ENCODE measurements around the gene CYP2S1. TPM values are rescaled to one million over a fixed set of nuclear protein-coding genes. Genes with fewer than 3 reads are reported as not detected.

Gene CYP2S1
- total RNA-seq, 1 donor from 2014 or later = 4.0 TPM

DNA sequence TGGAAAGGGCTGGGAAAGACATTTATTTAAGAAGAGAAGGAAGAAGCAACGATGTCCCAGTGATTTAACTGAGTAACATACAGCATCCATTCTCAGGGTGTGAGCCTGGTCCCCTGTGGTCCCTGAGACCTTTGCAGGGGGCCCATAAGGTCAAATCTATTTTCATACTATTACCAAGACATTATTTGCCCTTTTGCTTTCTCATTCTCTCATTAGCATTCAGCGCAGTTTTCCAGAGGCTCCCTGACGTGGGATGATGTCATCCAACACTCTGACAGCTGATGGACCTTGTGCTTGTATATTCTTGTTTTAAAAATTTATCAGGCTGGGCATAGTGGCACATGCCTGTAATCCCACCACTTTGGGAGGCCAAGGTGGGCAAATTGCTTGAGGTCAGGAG lies 52.8 kb downstream of the CYP2S1 start:
- Mint-ChIP-seq H3K9me3 (ENCODE audit: low read depth) (no peaks in the 10 kb centered on the region), H3K4me3 (ENCODE audit: low read depth) (no peak overlapping the region), H3K27me3 (no peaks in the 10 kb centered on the region), H3K36me3 (ENCODE audit: insufficient read depth) (peaks cover 7% of the 10 kb centered on the region), H3K27ac (no peak overlapping the region), H3K4me1 (ENCODE audit: low read depth) (no peaks in the 10 kb centered on the region)
- no peak for TF ChIP-seq CTCF (IDR thresholded peaks at IDR 0.05; ENCODE audit: unreplicated experiment)
- no peak for DNase-seq (ENCODE audit: low spot score, unreplicated experiment)

DNA sequence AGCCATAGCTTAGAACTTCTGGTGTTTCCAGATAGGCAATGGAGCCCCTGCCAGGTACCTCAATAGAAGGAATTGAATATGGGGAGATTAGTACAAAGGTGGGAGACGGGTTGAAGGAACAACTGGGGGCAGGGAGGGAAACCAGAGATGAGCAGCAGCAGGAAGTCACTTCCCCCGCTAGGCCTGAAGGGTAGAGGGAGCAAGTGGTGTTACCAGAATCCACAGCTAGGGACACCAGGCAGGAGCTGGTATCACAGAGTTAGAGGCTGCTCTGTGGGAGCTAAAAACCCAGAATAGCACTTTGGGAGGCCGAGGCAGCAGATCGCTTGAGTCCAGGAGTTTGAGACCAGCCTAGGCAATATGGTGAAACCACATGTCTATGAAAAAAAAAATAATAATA lies 55.9 kb downstream of the CYP2S1 start:
- Mint-ChIP-seq H3K36me3 (ENCODE audit: insufficient read depth) (peaks cover 13% of the 10 kb centered on the region), H3K27ac (no peak overlapping the region), H3K4me3 (ENCODE audit: low read depth) (no peak overlapping the region), H3K9me3 (ENCODE audit: low read depth) (no peaks in the 10 kb centered on the region), H3K27me3 (no peaks in the 10 kb centered on the region), H3K4me1 (ENCODE audit: low read depth) (no peaks in the 10 kb centered on the region)
- no peak for DNase-seq (ENCODE audit: low spot score, unreplicated experiment)
- no peak for TF ChIP-seq CTCF (IDR thresholded peaks at IDR 0.05; ENCODE audit: unreplicated experiment)

DNA sequence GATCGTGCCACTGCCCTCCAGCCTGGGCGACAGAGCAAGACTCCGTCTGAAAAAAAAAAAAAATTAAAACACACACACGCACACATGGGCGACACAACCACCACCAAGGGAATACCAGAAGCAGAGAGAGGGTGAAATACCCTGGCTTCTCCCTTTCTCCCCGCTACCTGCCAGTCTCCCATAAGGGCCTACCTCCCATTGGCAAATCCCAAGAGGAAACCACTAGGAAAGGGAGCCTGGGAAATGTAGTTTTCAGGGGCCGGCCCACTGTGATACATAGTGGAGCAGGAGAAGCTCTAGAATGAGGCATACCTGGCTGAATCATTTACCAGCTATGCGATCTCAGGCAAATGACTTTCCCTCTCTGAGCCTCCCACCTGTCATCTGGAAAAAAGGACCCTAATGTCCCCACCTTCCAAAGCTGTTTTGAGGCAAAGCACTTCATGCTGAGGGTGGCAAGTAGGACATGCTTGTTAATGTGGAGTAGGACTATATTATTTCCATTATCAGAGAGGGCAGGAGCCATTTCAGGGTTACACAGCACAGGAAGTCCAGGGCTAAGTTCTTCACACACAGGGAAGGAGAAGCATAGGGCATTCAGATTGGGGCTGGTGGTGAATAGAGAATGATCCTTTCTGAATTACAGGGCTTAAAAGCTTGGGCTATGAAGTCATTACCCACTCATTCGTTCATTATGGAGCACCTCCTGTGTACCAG lies 56.8 kb downstream of the CYP2S1 start:
- no peaks in the 10 kb centered on the region for H3K4me1 Mint-ChIP-seq (ENCODE audit: low read depth)
- peaks cover 13% of the 10 kb centered on the region for H3K36me3 Mint-ChIP-seq (ENCODE audit: insufficient read depth)
- H3K4me3 Mint-ChIP-seq (ENCODE audit: low read depth) = no peak overlapping the region
- DNase-seq (ENCODE audit: low spot score, unreplicated experiment) = no peak
- no peak overlapping the region for H3K27ac Mint-ChIP-seq
- TF ChIP-seq CTCF (IDR thresholded peaks at IDR 0.05; ENCODE audit: unreplicated experiment) = no peak
- H3K9me3 Mint-ChIP-seq (ENCODE audit: low read depth) = no peaks in the 10 kb centered on the region
- H3K27me3 Mint-ChIP-seq = no peaks in the 10 kb centered on the region

- TF ChIP-seq CTCF (IDR thresholded peaks at IDR 0.05; ENCODE audit: unreplicated experiment) = no peak
- Mint-ChIP-seq H3K4me3 (ENCODE audit: low read depth) (no peak overlapping the region), H3K27me3 (no peaks in the 10 kb centered on the region), H3K9me3 (ENCODE audit: low read depth) (no peaks in the 10 kb centered on the region), H3K4me1 (ENCODE audit: low read depth) (no peaks in the 10 kb centered on the region), H3K36me3 (ENCODE audit: insufficient read depth) (peaks cover 7% of the 10 kb centered on the region), H3K27ac (no peak overlapping the region)
- DNase-seq (ENCODE audit: low spot score, unreplicated experiment) = no peak
Observed at GRCh38 chr19:41253660-41254059, 60.6 kb downstream of the CYP2S1 start.

DNA sequence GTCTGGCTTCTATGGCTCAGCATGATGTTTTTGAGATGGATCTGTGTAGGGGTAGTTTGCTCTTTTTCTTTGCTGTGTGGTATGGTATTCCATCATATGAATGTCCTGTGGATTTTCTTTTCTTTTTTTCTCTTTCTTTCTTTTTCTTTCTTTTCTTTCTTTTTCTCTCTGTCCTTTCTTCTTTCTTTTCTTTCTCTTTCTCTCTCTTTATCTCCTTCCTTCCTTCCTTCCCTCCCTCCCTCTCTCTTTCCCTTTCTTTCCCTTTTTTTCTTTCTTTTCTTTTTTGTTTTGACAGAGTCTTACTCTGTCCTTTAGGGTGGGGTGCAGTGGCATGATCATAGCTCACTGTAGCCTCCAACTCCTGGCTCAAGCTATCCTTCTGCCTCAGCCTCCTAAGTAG lies 62.2 kb downstream of the CYP2S1 start:
- no peak for TF ChIP-seq CTCF (IDR thresholded peaks at IDR 0.05; ENCODE audit: unreplicated experiment)

More for the DNA sequence above, 62.2 kb downstream of the CYP2S1 start:
- no peaks in the 10 kb centered on the region for H3K9me3 Mint-ChIP-seq (ENCODE audit: low read depth)
- H3K4me1 Mint-ChIP-seq (ENCODE audit: low read depth) = no peaks in the 10 kb centered on the region
- H3K36me3 Mint-ChIP-seq (ENCODE audit: insufficient read depth) = peaks cover 6% of the 10 kb centered on the region
- H3K27me3 Mint-ChIP-seq = no peaks in the 10 kb centered on the region
- no peak overlapping the region for H3K4me3 Mint-ChIP-seq (ENCODE audit: low read depth)
- no peak overlapping the region for H3K27ac Mint-ChIP-seq
- DNase-seq (ENCODE audit: low spot score, unreplicated experiment) = no peak

Other genes starting within 250 kb of the CYP2S1 start
- gene CYP2B6, start 201.9 kb upstream of the CYP2S1 start, total RNA-seq = 2.0 and 3.0 TPM in 2 replicates
- gene CYP2A13, start 104.8 kb upstream of the CYP2S1 start, total RNA-seq = 0.17 TPM in 1 of 2 replicates, not detected in the other
- not detected in 2 replicates for gene CYP2F1, start 78.8 kb upstream of the CYP2S1 start, total RNA-seq
- gene AXL, start 26.0 kb downstream of the CYP2S1 start, total RNA-seq = 14.8 and 15.7 TPM in 2 replicates
- gene HNRNPUL1, start 71.2 kb downstream of the CYP2S1 start, total RNA-seq = 256 and 259 TPM in 2 replicates
- 44.9 and 46.5 TPM in 2 replicates for gene CCDC97, start 117.0 kb downstream of the CYP2S1 start, total RNA-seq
- gene TGFB1, start 160.7 kb downstream of the CYP2S1 start, total RNA-seq = 4.3 and 5.5 TPM in 2 replicates
- 8.6 and 10.7 TPM in 2 replicates for gene B9D2, start 170.9 kb downstream of the CYP2S1 start, total RNA-seq
- 12.8 and 14.3 TPM in 2 replicates for gene TMEM91, start 183.3 kb downstream of the CYP2S1 start, total RNA-seq
- gene EXOSC5, start 204.1 kb downstream of the CYP2S1 start, total RNA-seq = 15.4 and 17.0 TPM in 2 replicates
- 15.2 and 16.3 TPM in 2 replicates for gene BCKDHA, start 204.6 kb downstream of the CYP2S1 start, total RNA-seq
- 4.4 and 4.6 TPM in 2 replicates for gene B3GNT8, start 234.2 kb downstream of the CYP2S1 start, total RNA-seq
- gene DMAC2, start 246.7 kb downstream of the CYP2S1 start, total RNA-seq = 51.3 and 54.1 TPM in 2 replicates
- not detected in 2 replicates for gene ERICH4, start 249.9 kb downstream of the CYP2S1 start, total RNA-seq

Data from progenitor cell of endocrine pancreas (in vitro differentiated cells).